Hepatocyte (in vitro differentiated cells): Measurements from ENCODE around the gene SHC4.
A peak's percentile ranks its signal among the peaks of the same experiment; 100 is the strongest.

Experiments
- CTCF ChIP-seq: fragments of 200-600 bp; sonication (generic); IDR thresholded peaks from 2 replicates; pipeline ENCODE4 v1.5.1; 2016; ENCODE audit warnings: antibody characterized with exemption, mild to moderate bottlenecking; ENCODE audit not compliant: poor library complexity
- EZH2 ChIP-seq: fragments of 200-600 bp; sonication (generic); IDR thresholded peaks from 2 replicates; pipeline ENCODE4 v1.6.1; 2016; ENCODE audit warnings: antibody characterized with exemption, mild to moderate bottlenecking, borderline replicate concordance
- EZH2phosphoT487 ChIP-seq: fragments of 200-600 bp; sonication (generic); IDR thresholded peaks from one replicate; pipeline ENCODE4 v1.6.1; 2018; ENCODE audit warnings: antibody characterized with exemption, mild to moderate bottlenecking, low read depth, moderate library complexity; ENCODE audit not compliant: unreplicated experiment, severe bottlenecking

- no peak for TF ChIP-seq CTCF
- peak; percentile 20 for TF ChIP-seq EZH2
- no peak for TF ChIP-seq EZH2phosphoT487
These were observed 11.2 kb upstream of the SHC4 start for GRCh38 chr15:48974882-48975281.
